Measurements from ENCODE around the gene PCYT2.

The PCYT2 gene

GRCh38 chr17:81951785-81952684 lies 40.8 kb upstream of the PCYT2 start:
- no peak for TF ChIP-seq CTCF (IDR thresholded peaks at IDR 0.05; ENCODE audit: insufficient read depth, low read depth, low read length, missing control alignments)
- no peak for DNase-seq (ENCODE audit: low read depth)
- H3K4me3 ChIP-seq (ENCODE audit: low read depth, low read length) = no peak overlapping the region

DNA sequence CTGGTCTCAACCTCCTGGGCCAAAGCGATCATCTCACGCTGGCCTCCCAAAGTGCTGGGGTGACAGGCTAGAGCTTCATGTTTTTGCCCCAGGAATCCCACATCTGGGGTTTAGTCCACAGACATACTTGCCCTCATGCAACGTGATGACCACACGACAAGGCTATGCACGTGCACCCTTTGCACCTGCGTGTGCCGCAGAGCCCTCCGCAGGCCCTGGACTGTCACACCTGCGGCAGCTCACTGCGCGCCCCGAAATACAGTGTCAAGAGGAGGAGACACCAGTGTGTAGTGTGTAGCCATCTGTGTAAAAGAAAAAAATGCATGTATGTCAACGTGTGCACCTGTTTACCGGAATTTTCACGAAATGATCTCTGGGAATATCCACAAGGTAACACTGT lies 39.3 kb upstream of the PCYT2 start:
- TF ChIP-seq CTCF (IDR thresholded peaks at IDR 0.05; ENCODE audit: insufficient read depth, low read depth, low read length, missing control alignments) = no peak
- DNase-seq (ENCODE audit: low read depth) = no peak
- H3K4me3 ChIP-seq (ENCODE audit: low read depth, low read length) = no peak overlapping the region

- no peak for TF ChIP-seq CTCF (IDR thresholded peaks at IDR 0.05; ENCODE audit: insufficient read depth, low read depth, low read length, missing control alignments)
- DNase-seq (ENCODE audit: low read depth) = no peak
- no peak overlapping the region for H3K4me3 ChIP-seq (ENCODE audit: low read depth, low read length)
Observed at GRCh38 chr17:81948635-81949378, 37.6 kb upstream of the PCYT2 start.

GRCh38 chr17:81947189-81947588 lies 36.0 kb upstream of the PCYT2 start, which contains the start of gene MYADML2:
Gene MYADML2, minus strand, starts transcription at chr17:81947233. Its CDS starts 5,492 bp downstream, at chr17:81941741.
- TF ChIP-seq CTCF (IDR thresholded peaks at IDR 0.05; ENCODE audit: insufficient read depth, low read depth, low read length, missing control alignments) = no peak

DNA sequence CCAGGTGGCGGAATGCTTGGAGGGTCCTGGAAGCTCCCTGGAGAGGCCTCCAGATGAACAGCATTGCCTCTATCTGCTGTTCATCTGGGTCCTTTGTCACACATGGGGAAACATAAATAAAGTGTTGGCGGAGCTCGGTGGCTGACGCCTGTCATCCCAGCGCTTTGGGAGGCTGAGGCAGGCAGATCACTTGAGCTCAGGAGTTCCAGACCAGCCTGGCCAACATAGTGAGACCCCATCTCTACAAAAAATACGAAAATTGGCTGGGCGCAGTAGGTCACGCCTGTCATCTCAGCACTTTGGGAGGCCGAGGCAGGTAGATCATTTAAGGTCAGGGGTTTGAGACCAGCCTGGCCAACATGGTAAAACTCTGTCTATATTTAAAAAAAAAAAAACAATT lies 33.7 kb upstream of the PCYT2 start:
- H3K4me3 ChIP-seq (ENCODE audit: low read depth, low read length) = no peak overlapping the region
- DNase-seq (ENCODE audit: low read depth) = no peak
- no peak for TF ChIP-seq CTCF (IDR thresholded peaks at IDR 0.05; ENCODE audit: insufficient read depth, low read depth, low read length, missing control alignments)

More at GRCh38 chr17:81947189-81947588, 36.0 kb upstream of the PCYT2 start, which contains the start of gene MYADML2:
- no peak within 1 kb of the TSS for H3K4me3 ChIP-seq (ENCODE audit: low read depth, low read length)
- no peak for DNase-seq (ENCODE audit: low read depth)

GRCh38 chr17:81942167-81942553 lies 31.0 kb upstream of the PCYT2 start:
- no peak for TF ChIP-seq CTCF (IDR thresholded peaks at IDR 0.05; ENCODE audit: insufficient read depth, low read depth, low read length, missing control alignments)

More at GRCh38 chr17:81942167-81942553, 31.0 kb upstream of the PCYT2 start:
- no peak for DNase-seq (ENCODE audit: low read depth)
- no peak overlapping the region for H3K4me3 ChIP-seq (ENCODE audit: low read depth, low read length)

Measured in GM12865 (cell line).